Trophoblast cell (in vitro differentiated cells and primary cell): ENCODE measurements around the gene CACNA2D3.

ENCODE experiments used
- DNase-seq, 2 donors: peaks; one replicate each; pipeline ENCODE4 v3.0.0-alpha.2; 2016
- H2AFZ ChIP-seq: 2 replicates; pipeline ENCODE4 v1.6.1; 2013; ENCODE audit warnings: low read length, moderate library complexity, mild to moderate bottlenecking; ENCODE audit not compliant: insufficient read depth, poor library complexity
- H2AK5ac ChIP-seq: 2 replicates; pipeline ENCODE4 v1.6.1; 2013; ENCODE audit warnings: mild to moderate bottlenecking, low read length
- H2BK120ac ChIP-seq: 2 replicates; pipeline ENCODE4 v1.6.1; 2013; ENCODE audit warnings: low read length, mild to moderate bottlenecking, moderate library complexity; ENCODE audit not compliant: insufficient read depth, poor library complexity
- H2BK12ac ChIP-seq: 2 replicates; pipeline ENCODE4 v1.6.1; 2013; ENCODE audit warnings: mild to moderate bottlenecking, low read length, moderate library complexity
- H2BK5ac ChIP-seq: 2 replicates; pipeline ENCODE4 v1.6.1; 2013; ENCODE audit warnings: low read length, low read depth, moderate library complexity, mild to moderate bottlenecking; ENCODE audit not compliant: poor library complexity
- H3K14ac ChIP-seq: 2 replicates; pipeline ENCODE4 v1.6.1; 2013; ENCODE audit warnings: mild to moderate bottlenecking, low read length
- H3K18ac ChIP-seq: 2 replicates; pipeline ENCODE4 v1.6.1; 2013; ENCODE audit warnings: mild to moderate bottlenecking, low read length
- H3K23ac ChIP-seq: 2 replicates; pipeline ENCODE4 v1.6.1; 2013; ENCODE audit warnings: low read length
- H3K27ac ChIP-seq: 2 replicates; pipeline ENCODE4 v1.5.1; 2013; ENCODE audit warnings: low read depth, mild to moderate bottlenecking, inconsistent platforms, low read length, moderate library complexity
- H3K27me3 ChIP-seq: 2 replicates; pipeline ENCODE4 v1.6.1; 2013; ENCODE audit warnings: inconsistent platforms, mild to moderate bottlenecking, low read length, moderate library complexity; ENCODE audit not compliant: insufficient read depth
- H3K36me3 ChIP-seq, 2 experiments: 1 replicate in 1 of 2; 2 replicates in 1 of 2; pipeline ENCODE4 v1.6.1; 2013; ENCODE audit warnings: low read length in 2 of 2, mild to moderate bottlenecking in 2 of 2, moderate library complexity in 1 of 2; ENCODE audit not compliant: insufficient read depth in 2 of 2, control insufficient read depth in 1 of 2
- H3K4ac ChIP-seq: 2 replicates; pipeline ENCODE4 v1.6.1; 2013; ENCODE audit warnings: low read depth, mild to moderate bottlenecking, low read length, moderate library complexity
- H3K4me1 ChIP-seq, 2 experiments: 1 replicate in 1 of 2; 2 replicates in 1 of 2; pipeline ENCODE4 v1.6.1; 2013; ENCODE audit warnings: low read length in 2 of 2, mild to moderate bottlenecking in 2 of 2, moderate library complexity in 1 of 2; ENCODE audit not compliant: insufficient read depth in 2 of 2, control insufficient read depth in 1 of 2
- H3K4me2 ChIP-seq: 2 replicates; pipeline ENCODE4 v1.6.1; 2013; ENCODE audit warnings: inconsistent platforms, mild to moderate bottlenecking, low read length, moderate library complexity
- H3K4me3 ChIP-seq: 2 replicates; pipeline ENCODE4 v1.5.1; 2013; ENCODE audit warnings: mild to moderate bottlenecking, low read depth, low read length, inconsistent platforms
- H3K79me1 ChIP-seq: one replicate; pipeline ENCODE4 v1.6.1; 2013; ENCODE audit warnings: low read length
- H3K79me2 ChIP-seq: 2 replicates; pipeline ENCODE4 v1.6.1; 2013; ENCODE audit warnings: low read length, mild to moderate bottlenecking; ENCODE audit not compliant: control insufficient read depth, insufficient read depth, poor library complexity
- H3K9ac ChIP-seq: 2 replicates; pipeline ENCODE4 v1.6.1; 2013; ENCODE audit warnings: mild to moderate bottlenecking, low read length
- H3K9me3 ChIP-seq: 2 replicates; pipeline ENCODE4 v1.6.1; 2013; ENCODE audit warnings: low read depth, mild to moderate bottlenecking, control low read depth, inconsistent platforms, low read length; ENCODE audit not compliant: insufficient read depth
- H4K12ac ChIP-seq: 2 replicates; pipeline ENCODE4 v1.6.1; 2013; ENCODE audit warnings: low read depth, mild to moderate bottlenecking, low read length, moderate library complexity
- H4K8ac ChIP-seq: 2 replicates; pipeline ENCODE4 v1.6.1; 2013; ENCODE audit warnings: low read depth, mild to moderate bottlenecking, low read length, moderate library complexity
- H4K91ac ChIP-seq: one replicate; pipeline ENCODE4 v1.6.1; 2013; ENCODE audit warnings: low read depth, mild to moderate bottlenecking, low read length, moderate library complexity
- WGBS: extraction: QIAGEN DNeasy Blood & Tissue Kit; methylation state at CpG from one replicate; pipeline ENCODE4 v1.1.7; 2013; ENCODE audit warnings: missing lambda C conversion rate; ENCODE audit not compliant: insufficient read length, insufficient coverage; ENCODE audit errors: extremely low coverage; 5-methylcytosine and 5-hydroxymethylcytosine counted together

The CACNA2D3 gene

GRCh38 chr3:54915976-54916375 is 793.6 kb downstream of the CACNA2D3 start:
- no peak for DNase-seq
- peaks cover 6% of the 10 kb centered on the region for H3K9me3 ChIP-seq
- no peak overlapping the region for H2BK120ac ChIP-seq
- H3K23ac ChIP-seq, result no peak overlapping the region
- no peak overlapping the region for H2AFZ ChIP-seq
- H3K4ac ChIP-seq, result no peak overlapping the region
- no peak overlapping the region for H3K9ac ChIP-seq
- no peak overlapping the region for H3K14ac ChIP-seq
- H3K27me3 ChIP-seq, result no peaks in the 10 kb centered on the region
- no peak overlapping the region for H4K8ac ChIP-seq
- peaks cover 0 to 2% of the 10 kb centered on the region in 2 experiments for H3K4me1 ChIP-seq
- no peak overlapping the region for H2BK5ac ChIP-seq
- no peak overlapping the region for H3K4me2 ChIP-seq
- no peak overlapping the region for H4K91ac ChIP-seq
- H2AK5ac ChIP-seq, result no peak overlapping the region
- peaks cover 2% of the 10 kb centered on the region for H3K79me2 ChIP-seq
- H2BK12ac ChIP-seq, result no peak overlapping the region
- no peaks in the 10 kb centered on the region for H3K36me3 ChIP-seq
- H3K27ac ChIP-seq, result no peak overlapping the region
- no CpG with 5 or more reads among the region's 8 CpGs for WGBS
- H4K12ac ChIP-seq, result no peak overlapping the region
- no peak overlapping the region for H3K4me3 ChIP-seq
- H3K79me1 ChIP-seq, result no peaks in the 10 kb centered on the region
- H3K18ac ChIP-seq, result no peak overlapping the region

- Histone ChIP-seq H3K27ac (no peak overlapping the region), H3K27me3 (no peaks in the 10 kb centered on the region), H3K79me1 (no peaks in the 10 kb centered on the region), H3K18ac (no peak overlapping the region), H4K8ac (no peak overlapping the region), H2AFZ (no peak overlapping the region), H3K79me2 (peaks cover 2% of the 10 kb centered on the region), H3K9ac (no peak overlapping the region), H3K4ac (no peak overlapping the region), H2AK5ac (no peak overlapping the region), H4K12ac (no peak overlapping the region), H2BK5ac (no peak overlapping the region), H3K23ac (no peak overlapping the region), H4K91ac (no peak overlapping the region), H3K4me2 (no peak overlapping the region), H2BK12ac (no peak overlapping the region), H3K9me3 (peaks cover 6% of the 10 kb centered on the region), H2BK120ac (no peak overlapping the region), H3K36me3 (no peaks in the 10 kb centered on the region), H3K4me1 (peaks cover 0 to 2% of the 10 kb centered on the region in 2 experiments), H3K4me3 (no peak overlapping the region), H3K14ac (no peak overlapping the region)
- DNase-seq, result no peak
Observed at GRCh38 chr3:54916732-54917131, 794.4 kb downstream of the CACNA2D3 start.

GRCh38 chr3:54917174-54917573 is 794.8 kb downstream of the CACNA2D3 start:
- Histone ChIP-seq H3K4ac (no peak overlapping the region), H3K9me3 (peaks cover 6% of the 10 kb centered on the region), H3K4me3 (no peak overlapping the region), H2AFZ (no peak overlapping the region), H3K27me3 (no peaks in the 10 kb centered on the region), H3K14ac (no peak overlapping the region), H2AK5ac (no peak overlapping the region), H3K18ac (no peak overlapping the region), H4K12ac (no peak overlapping the region), H2BK120ac (no peak overlapping the region), H3K79me2 (peaks cover 2% of the 10 kb centered on the region), H4K8ac (no peak overlapping the region), H4K91ac (no peak overlapping the region), H3K9ac (no peak overlapping the region), H2BK5ac (no peak overlapping the region), H2BK12ac (no peak overlapping the region), H3K27ac (no peak overlapping the region), H3K79me1 (no peaks in the 10 kb centered on the region), H3K23ac (no peak overlapping the region), H3K4me1 (peaks cover 0 to 2% of the 10 kb centered on the region in 2 experiments), H3K36me3 (no peaks in the 10 kb centered on the region), H3K4me2 (no peak overlapping the region)
- DNase-seq, result no peak
- WGBS, result no CpG with 5 or more reads among the region's 2 CpGs

GRCh38 chr3:54917862-54918261 is 795.5 kb downstream of the CACNA2D3 start:
- no peak overlapping the region for H3K9ac ChIP-seq
- no peak overlapping the region for H2BK12ac ChIP-seq
- H3K4me3 ChIP-seq, result no peak overlapping the region
- H3K36me3 ChIP-seq, result no peaks in the 10 kb centered on the region
- H3K4me1 ChIP-seq, result peaks cover 0 to 2% of the 10 kb centered on the region in 2 experiments
- H4K91ac ChIP-seq, result no peak overlapping the region
- peaks cover 2% of the 10 kb centered on the region for H3K79me2 ChIP-seq
- H3K27me3 ChIP-seq, result no peaks in the 10 kb centered on the region
- no peak overlapping the region for H3K18ac ChIP-seq
- no peak overlapping the region for H3K27ac ChIP-seq
- H3K9me3 ChIP-seq, result peaks cover 4% of the 10 kb centered on the region
- no peak overlapping the region for H4K8ac ChIP-seq
- H3K14ac ChIP-seq, result no peak overlapping the region
- no peak overlapping the region for H3K4me2 ChIP-seq
- no CpG with 5 or more reads among the region's 4 CpGs for WGBS
- H3K4ac ChIP-seq, result no peak overlapping the region
- H4K12ac ChIP-seq, result no peak overlapping the region
- no peak overlapping the region for H2BK5ac ChIP-seq
- no peaks in the 10 kb centered on the region for H3K79me1 ChIP-seq
- no peak overlapping the region for H3K23ac ChIP-seq
- no peak for DNase-seq
- no peak overlapping the region for H2AK5ac ChIP-seq
- no peak overlapping the region for H2AFZ ChIP-seq
- H2BK120ac ChIP-seq, result no peak overlapping the region
